Upper lobe of left lung (tissue), 4 donors: ENCODE results near the gene ZNF787.

Experiments used
- EP300 ChIP-seq, 4 donors: sonication (generic); formaldehyde crosslinking; IDR thresholded peaks; one replicate each; pipeline ENCODE4 v1.5.1; 2017; ENCODE audit warnings: antibody characterized with exemption in 4 of 4, control low read depth in 2 of 4
- POLR2A ChIP-seq, 4 donors: fragments of 450-650 bp; IDR thresholded peaks; one replicate each; pipeline ENCODE4 v1.5.1; 2016 to 2017; ENCODE audit warnings: antibody characterized with exemption in 4 of 4, mild to moderate bottlenecking in 2 of 4
- POLR2AphosphoS5 ChIP-seq, 2 donors: sonication (generic); formaldehyde crosslinking; IDR thresholded peaks; one replicate each; pipeline ENCODE4 v1.5.1; 2017; ENCODE audit warnings: antibody characterized with exemption in 2 of 2
- TF ChIP-seq, protein P1 (sequence below), 6 experiments: fragments of 450-650 bp in 4 of 6; fragments of 200-600 bp in 2 of 6; sonication (generic) in 2 of 6; IDR thresholded peaks; one replicate each; pipeline ENCODE4 v1.5.1; 2016 to 2019; ENCODE audit warnings: antibody characterized with exemption in 6 of 6

DNA sequence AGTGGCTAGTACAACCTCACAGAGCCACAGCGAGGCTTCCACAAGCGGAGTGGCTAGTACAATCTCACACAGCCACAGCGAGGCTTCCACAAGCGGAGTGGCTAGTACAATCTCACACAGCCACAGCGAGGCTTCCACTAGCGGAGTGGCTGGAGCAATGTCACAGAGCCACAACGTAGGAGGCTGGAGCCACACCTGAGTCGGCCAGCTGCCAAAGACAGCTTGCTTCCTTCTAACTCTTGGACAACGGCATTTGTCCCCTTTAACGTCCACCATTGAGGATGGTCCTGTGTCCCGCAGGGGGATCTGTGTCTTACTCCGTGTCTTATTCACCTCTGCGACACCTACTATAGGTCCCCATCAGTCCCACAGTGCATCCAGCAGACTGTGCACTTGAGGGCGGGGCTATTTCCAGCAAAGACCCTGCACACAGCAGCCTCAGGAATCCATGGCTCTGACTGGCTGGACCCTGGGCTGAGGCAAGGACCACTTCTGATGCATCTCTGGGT lies 3.7 kb downstream of the ZNF787 start:
- no peak for TF ChIP-seq EP300 (IDR thresholded peaks at IDR 0.05)
- TF ChIP-seq, protein P1, sequence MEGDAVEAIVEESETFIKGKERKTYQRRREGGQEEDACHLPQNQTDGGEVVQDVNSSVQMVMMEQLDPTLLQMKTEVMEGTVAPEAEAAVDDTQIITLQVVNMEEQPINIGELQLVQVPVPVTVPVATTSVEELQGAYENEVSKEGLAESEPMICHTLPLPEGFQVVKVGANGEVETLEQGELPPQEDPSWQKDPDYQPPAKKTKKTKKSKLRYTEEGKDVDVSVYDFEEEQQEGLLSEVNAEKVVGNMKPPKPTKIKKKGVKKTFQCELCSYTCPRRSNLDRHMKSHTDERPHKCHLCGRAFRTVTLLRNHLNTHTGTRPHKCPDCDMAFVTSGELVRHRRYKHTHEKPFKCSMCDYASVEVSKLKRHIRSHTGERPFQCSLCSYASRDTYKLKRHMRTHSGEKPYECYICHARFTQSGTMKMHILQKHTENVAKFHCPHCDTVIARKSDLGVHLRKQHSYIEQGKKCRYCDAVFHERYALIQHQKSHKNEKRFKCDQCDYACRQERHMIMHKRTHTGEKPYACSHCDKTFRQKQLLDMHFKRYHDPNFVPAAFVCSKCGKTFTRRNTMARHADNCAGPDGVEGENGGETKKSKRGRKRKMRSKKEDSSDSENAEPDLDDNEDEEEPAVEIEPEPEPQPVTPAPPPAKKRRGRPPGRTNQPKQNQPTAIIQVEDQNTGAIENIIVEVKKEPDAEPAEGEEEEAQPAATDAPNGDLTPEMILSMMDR (IDR thresholded peaks at IDR 0.05): no peak
- TF ChIP-seq POLR2A (IDR thresholded peaks at IDR 0.05): no peak
- no peak for TF ChIP-seq POLR2AphosphoS5 (IDR thresholded peaks at IDR 0.05)
